HG02852 (cell line): ENCODE data around the gene BRF1.

Source experiments
- ATAC-seq: cut with Tn5 transposase; IDR thresholded peaks from one replicate; pipeline ENCODE4 v1.9.1; 2021; ENCODE audit warnings: mild to moderate bottlenecking, moderate library complexity; ENCODE audit not compliant: unreplicated experiment

Gene BRF1

GRCh38 chr14:105161964-105162668, 138.7 kb downstream of the BRF1 start:
- ATAC-seq: no peak

DNA sequence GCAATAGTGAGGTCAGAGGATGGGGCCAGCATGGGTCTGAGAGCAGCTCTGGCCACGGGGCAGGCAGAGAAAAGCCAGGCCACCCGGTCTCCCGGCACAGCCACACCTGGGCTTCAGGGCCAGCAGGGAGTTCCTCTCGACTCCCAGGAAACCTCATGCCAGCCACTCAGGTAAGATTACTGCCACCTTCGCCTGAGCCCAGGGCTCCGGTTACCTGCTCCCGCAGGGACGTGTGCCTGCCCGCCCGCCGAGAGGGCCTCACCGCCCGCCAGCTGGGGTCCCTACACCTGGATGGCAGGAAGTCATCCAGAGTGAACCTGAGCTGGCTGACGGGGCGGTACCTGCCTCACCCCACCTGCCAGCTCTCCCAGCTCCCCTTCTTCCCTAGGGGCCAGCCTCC, 139.5 kb downstream of the BRF1 start:
- no peak for ATAC-seq

DNA sequence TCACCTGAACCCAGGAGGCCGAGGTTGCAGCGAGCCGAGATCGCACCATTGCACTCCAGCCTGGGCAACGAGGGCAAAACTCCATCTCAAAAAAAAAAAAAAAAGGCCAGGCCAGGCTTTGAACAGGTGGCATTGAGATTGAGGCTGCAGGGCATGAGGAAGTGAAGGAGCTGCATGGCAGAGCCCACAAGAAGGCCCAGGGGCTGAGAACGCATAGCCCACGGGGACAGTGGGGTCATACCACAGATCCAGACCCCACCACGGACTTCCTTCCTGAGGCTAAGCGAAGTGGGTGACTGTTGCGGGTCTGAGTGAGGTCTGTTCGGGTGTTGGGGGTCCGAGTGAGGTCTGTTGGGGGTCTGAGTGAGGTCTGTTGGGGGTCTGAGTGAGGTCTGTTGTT, 140.0 kb downstream of the BRF1 start:
- ATAC-seq: no peak

DNA sequence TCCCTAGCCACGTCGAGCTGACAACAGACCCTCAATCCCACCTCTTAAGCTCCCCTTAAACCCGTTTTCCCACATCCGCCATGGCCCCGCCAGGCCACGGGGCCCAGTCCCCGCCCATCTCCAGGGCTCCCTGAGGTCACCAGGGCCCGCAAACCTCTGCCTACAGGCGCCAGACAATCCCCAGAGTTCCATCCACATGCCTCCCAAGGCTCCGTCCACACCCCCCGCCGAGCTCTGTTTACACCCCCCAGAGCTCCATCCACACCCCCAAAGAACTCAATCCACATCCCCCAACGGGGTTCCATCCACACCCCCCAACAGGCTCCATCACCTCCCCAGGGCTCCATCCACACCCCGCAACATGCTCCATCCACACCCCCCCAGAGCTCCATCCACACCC, 141.5 kb downstream of the BRF1 start:
- no peak for ATAC-seq
